Activated T-helper 1 cell treated with anti-CD3 and anti-CD28 coated beads, Interleukin-2, amount 50 U/mL, for 16 hours (primary cell): ENCODE measurements around the gene POLQ.
A peak's percentile ranks its signal among the peaks of the same experiment; 100 is the strongest.
"Not testable (repeated sequence)": the region's sequence is repeated elsewhere in the genome, so short reads cannot be mapped to it uniquely, and the experiment has no call there.

Experiments used
- DNase-seq, 2 donors: peaks; one replicate each; pipeline ENCODE4 v3.0.0-alpha.2; 2020; ENCODE audit warnings: low read depth in 1 of 2, low spot score in 1 of 2

Gene POLQ

DNA sequence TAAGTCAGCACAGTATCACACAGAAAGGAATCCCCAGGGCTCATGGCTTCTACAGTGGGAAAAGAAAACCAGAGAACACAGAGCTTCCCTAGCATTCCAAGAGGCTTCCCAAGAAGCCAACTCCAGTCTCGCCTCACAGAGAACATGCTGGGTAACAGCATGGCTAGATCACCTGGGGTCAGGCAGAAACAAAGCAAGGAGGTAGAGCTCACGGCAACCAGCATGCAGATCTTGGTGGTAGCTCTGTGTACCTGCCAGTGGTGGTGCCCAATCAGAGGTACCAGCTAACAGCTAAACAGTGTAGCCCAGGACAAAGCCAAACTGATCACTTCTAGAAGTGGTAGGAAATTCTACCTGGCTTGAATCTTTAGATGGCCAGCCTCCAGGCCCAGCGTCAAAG is 31.3 kb downstream of the POLQ start:
- DNase-seq = no peak

- no peak for DNase-seq
These were observed 37.4 kb downstream of the POLQ start for GRCh38 chr3:121508389-121508788.

DNA sequence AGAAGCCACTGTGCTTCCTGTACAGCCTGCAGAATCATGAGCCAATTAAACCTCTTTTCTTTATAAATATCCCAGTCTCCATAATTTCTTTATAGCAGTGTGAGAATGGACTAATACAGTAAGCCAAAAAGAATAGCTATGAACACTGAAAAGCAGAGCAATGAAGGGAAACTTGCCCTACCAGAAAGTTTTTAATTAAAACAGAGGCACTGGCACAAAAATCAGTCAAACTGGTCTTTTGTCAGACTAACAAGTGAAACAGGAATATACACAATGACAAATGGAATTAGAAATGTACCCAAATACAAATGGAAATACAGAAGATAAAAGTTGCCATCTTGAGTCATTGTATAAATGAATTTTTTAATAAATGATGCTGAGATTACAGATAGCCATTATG is 40.5 kb downstream of the POLQ start:
- DNase-seq = no peak

DNA sequence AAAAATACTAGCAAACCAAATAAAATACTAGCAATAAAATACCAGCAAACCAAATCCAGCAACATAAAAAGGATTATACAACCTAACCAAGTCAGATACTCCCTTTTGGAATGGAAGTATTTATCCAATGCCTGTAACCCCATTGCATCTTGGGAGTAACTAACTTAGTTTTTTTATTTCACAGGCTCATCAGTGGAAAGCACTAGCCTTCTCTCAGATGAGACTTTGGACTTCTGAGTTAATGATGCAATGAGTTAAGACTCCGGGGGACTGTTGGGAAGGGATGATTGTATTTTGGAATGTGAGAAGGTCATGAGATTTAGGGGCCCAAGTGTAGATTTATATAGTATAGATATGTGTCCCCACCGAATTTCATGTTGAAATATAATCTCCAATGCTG is 41.2 kb downstream of the POLQ start:
- no peak for DNase-seq

DNA sequence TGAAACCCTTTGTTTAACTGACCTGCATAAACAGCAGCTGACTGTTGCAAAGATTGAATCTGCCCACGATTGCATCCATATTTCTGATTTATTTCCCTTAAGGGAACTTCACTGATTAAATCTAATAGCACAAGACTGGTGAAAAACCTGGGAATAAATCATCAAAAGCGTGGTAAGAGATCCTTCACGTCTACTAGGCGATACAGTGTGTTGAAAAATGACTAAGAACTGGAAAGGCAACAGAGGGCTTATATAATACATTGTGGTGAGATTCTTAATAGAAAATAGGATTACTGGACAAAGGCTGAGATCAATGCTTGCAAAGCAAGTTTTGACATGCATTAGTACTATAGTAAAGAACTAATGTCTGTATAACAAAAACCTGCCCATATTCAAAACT is 49.0 kb downstream of the POLQ start:
- no peak for DNase-seq

DNA sequence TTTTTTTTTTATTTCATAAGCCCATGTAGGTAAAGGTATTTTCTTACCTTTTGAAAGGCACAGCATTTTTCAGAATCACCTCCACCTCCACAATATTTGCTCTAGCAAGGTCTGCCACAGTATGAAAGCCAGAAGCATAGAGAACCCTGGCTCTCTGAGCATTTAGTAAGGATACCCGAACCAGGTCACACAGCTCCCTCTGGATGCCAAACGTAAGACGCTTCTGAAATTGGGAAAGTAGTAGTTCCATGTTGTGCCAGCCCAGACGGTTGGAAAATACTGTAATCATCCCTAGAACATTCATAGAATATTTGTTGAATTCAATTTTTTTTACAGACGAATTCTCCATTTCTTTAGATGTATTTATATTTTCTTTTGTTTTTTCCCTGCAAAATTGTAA is 52.4 kb downstream of the POLQ start:
- no peak for DNase-seq

DNA sequence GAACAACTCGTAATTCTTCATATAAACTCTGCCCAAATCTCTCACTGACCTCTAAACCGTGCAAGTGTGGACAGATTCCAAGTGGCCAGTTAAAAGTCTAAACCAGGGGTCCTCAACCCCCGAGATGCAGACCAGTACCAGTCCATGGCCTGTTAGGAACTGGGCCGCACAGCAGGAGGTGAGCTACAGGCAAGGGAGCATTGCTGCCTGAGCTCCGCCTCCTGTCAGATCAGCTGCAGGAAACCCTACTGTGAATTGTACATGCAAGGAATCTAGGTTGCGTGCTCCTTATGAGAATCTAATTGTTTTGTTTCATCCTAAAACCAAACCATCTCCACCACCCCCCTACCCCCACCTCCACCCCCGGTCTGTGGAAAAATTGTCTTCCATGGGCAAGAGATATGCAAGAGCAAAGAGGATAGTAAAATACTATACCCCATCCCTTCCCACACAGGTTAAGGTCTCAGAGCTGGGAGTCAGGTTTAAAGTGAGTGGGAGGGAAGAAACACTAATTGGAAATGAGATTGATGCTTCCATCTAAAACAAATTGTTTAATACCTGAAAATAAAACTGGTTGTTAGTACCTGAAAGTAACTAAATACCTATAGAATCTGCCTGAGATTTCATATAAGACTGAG is 54.0 kb downstream of the POLQ start:
- no peak for DNase-seq

DNA sequence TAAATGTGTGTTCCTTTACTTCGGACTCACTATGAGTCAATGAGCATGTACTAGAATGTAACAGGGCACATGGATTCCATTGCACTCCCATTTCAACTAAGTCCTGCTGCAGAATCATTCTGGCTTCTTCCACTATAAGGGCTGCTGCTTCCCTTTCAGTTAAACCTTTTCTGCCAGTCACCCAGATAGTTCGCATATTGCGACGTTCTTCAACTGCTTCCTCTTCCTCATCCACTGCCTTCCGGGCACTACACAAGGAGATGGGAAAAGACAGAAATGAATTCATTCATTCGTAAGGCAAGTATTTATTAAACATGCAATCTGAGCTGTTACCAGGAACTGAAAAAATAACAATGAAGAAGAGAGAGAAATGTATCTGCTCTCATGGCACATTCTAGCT is 55.6 kb downstream of the POLQ start:
- DNase-seq = no peak

- DNase-seq = no peak
These were observed 57.2 kb downstream of the POLQ start for GRCh38 chr3:121488628-121489027.

- DNase-seq = no peak
These were observed 62.5 kb downstream of the POLQ start for GRCh38 chr3:121483290-121483689.

GRCh38 chr3:121482660-121483059 is 63.1 kb downstream of the POLQ start:
- no peak for DNase-seq

GRCh38 chr3:121481106-121481880 is 64.5 kb downstream of the POLQ start:
- DNase-seq = no peak

GRCh38 chr3:121477589-121477988 is 68.2 kb downstream of the POLQ start:
- DNase-seq = no peak

- no peak for DNase-seq
These were observed 72.8 kb downstream of the POLQ start for GRCh38 chr3:121473001-121473400.

- DNase-seq = no peak
These were observed 78.7 kb downstream of the POLQ start for GRCh38 chr3:121467085-121467484.

DNA sequence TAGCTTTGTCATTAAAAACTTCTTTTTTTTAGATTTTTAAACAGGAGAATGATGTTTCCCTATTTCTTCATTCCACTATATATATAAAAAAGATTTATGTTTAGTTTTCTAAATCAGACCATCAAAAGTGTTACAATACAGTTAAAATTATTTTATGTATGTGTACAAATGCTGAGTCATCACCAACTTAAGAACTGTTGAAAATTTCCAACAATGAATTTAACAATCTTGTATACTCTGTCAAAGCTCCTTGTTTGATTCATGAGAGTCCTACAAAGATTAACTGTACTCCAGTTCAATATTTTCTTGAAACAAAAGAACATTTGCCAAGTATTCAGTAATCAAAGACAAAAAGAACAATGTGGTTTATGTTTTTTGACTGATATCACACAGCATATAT is 82.0 kb downstream of the POLQ start:
- no peak for DNase-seq

DNA sequence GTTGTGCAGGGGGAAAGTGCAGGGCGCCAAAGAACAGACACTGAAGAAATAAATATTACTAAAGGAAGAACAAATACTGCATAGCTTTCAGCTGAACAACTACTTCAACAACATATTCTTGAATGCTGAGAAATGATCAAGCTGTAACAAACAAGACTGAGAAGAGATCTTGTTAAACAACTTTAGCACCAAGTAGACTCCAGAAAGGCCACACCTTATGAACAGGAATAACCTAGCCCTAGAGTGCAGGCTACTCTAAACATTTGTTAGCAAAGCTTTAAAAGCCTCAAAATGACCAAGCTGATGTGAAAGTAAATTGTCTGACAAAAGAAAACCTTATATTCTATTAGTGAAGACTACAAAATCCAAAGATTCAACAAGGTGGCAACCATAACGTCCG is 83.2 kb downstream of the POLQ start:
- no peak for DNase-seq

DNA sequence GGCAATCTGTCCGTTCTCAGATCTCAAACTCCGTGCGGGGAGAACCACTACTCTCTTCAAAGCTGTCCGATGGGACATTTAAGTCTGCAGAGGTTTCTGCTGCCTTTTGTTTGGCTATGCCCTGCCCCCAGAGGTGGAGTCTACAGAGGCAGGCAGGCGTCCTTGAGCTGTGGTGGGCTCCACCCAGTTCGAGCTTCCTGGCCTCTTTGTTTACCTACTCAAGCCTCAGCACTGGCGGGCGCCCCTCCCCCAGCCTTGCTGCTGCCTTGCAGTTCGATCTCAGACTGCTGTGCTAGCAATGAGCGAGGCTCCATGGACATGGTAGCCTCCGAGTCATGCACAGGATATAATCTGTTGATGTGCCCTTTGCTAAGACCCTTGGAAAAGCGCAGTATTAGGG is 94.0 kb downstream of the POLQ start:
- not testable (repeated sequence) for DNase-seq

DNA sequence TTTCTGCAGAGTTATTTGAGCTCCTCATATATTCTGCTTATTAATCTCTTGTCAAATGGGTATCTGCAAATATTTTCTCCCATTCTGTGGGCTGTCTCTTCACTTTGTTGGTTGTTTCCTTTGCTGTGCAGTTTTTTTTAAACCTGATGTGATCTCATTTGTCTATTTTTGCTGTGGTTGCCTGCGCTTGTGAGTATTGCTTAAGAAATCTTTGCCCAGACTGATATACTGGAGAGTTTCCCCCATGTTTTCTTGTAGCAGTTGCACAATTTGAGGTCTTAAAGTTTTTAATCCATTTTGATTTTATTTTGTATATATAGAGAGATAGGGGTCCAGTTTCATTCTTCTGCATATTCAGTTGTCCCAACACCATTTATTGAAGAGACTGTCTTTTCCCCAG is 102.3 kb downstream of the POLQ start:
- no peak for DNase-seq

DNA sequence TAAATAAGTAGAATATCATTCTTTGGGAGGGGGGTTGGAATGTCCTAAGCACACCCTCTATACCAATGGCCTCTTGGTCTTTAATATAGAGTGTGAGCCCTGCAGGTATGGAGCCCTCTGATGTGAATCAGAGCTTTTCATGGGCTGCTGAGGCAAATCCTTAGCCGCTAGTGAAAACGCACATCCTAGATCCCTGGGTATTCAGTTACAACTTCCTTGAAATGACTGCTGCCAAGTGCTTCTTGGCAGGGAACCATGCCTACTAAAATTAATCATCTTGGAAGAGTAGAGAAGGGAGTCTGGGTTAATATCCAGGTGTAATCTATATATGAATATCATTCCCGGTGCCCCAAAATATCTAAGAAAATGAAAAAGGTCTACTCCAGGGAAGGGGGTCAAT is 109.1 kb downstream of the POLQ start:
- no peak for DNase-seq

GRCh38 chr3:121436074-121436473 is 109.7 kb downstream of the POLQ start:
- no peak for DNase-seq

DNA sequence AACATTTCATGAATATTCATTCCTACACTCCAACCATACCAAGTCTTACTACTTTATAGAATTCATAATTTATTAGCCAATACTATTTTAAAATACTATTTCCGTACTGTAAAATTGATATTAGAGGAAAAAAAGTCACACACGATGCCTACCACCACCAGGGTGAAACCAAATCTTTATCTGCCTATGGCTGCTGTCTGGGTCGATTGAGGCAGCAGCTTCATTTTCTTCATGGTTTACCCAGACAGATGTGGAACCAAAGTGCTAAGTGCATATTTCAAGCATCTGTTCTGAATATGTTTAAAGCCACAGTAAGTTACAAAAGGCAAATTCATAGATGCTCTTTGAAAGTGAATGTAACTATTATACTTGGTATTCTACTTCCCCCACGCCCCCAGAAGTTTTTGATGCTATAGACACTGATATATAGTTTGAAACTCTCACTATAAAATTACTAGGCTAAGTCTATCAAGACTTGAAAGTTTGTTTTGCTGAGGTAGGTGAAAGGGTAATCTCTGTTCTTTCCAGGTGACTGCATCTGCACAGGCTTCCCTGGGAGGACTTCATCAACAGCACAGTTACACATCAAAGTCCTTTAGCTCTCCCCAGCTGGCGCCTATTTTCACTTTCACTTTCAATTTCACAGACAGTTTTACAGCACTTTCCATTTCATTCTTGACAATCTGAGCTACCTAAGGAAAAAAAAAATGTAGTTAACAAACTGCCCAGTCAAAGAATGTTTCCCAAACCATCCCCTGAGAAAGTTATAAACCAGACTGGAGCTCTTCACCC is 113.9 kb downstream of the POLQ start:
- peak in 1 of 2 donors; percentile 2 for DNase-seq
